Measurements from ENCODE around the gene PFKFB3.
"Not testable (repeated sequence)": the region's sequence is repeated elsewhere in the genome, so short reads cannot be mapped to it uniquely, and the experiment has no call there.

PFKFB3 gene

GRCh38 chr10:6179078-6179477 lies 23.7 kb upstream of the PFKFB3 start:
- no peak for DNase-seq

GRCh38 chr10:6180480-6181110 lies 22.1 kb upstream of the PFKFB3 start:
- DNase-seq = no peak

- no peak for DNase-seq
Observed at GRCh38 chr10:6181249-6181648, 21.5 kb upstream of the PFKFB3 start.

GRCh38 chr10:6182454-6183098 lies 20.2 kb upstream of the PFKFB3 start:
- no peak for DNase-seq

- no peak for DNase-seq
Observed at GRCh38 chr10:6185039-6185716, 17.6 kb upstream of the PFKFB3 start.

GRCh38 chr10:6186894-6187256 lies 15.9 kb upstream of the PFKFB3 start:
- no peak for DNase-seq

- no peak for DNase-seq
Observed at GRCh38 chr10:6187278-6187677, 15.5 kb upstream of the PFKFB3 start.

- not testable (repeated sequence) for DNase-seq
Observed at GRCh38 chr10:6190033-6190432, 12.7 kb upstream of the PFKFB3 start.

GRCh38 chr10:6191147-6191546 lies 11.6 kb upstream of the PFKFB3 start:
- no peak for DNase-seq

GRCh38 chr10:6191569-6191968 lies 11.2 kb upstream of the PFKFB3 start:
- DNase-seq = no peak

- not testable (repeated sequence) for DNase-seq
Observed at GRCh38 chr10:6193342-6193741, 9.4 kb upstream of the PFKFB3 start.

- no peak for DNase-seq
Observed at GRCh38 chr10:6194311-6194710, 8.4 kb upstream of the PFKFB3 start.

- no peak for DNase-seq
Observed at GRCh38 chr10:6195376-6195775, 7.4 kb upstream of the PFKFB3 start.

GRCh38 chr10:6195846-6196245 lies 6.9 kb upstream of the PFKFB3 start:
- no peak for DNase-seq

- not testable (repeated sequence) for DNase-seq
Observed at GRCh38 chr10:6196524-6196923, 6.2 kb upstream of the PFKFB3 start.

- no peak for DNase-seq
Observed at GRCh38 chr10:6197321-6197720, 5.4 kb upstream of the PFKFB3 start.

GRCh38 chr10:6198171-6198570 lies 4.6 kb upstream of the PFKFB3 start:
- DNase-seq = no peak

GRCh38 chr10:6199131-6199733 lies 3.5 kb upstream of the PFKFB3 start:
- no peak for DNase-seq

GRCh38 chr10:6200440-6200733 lies 2.3 kb upstream of the PFKFB3 start:
- DNase-seq = no peak

- DNase-seq = no peak
Observed at GRCh38 chr10:6200734-6201515, 1.8 kb upstream of the PFKFB3 start.

- peak; percentile 53 for DNase-seq
Observed at GRCh38 chr10:6201516-6201975, 1.2 kb upstream of the PFKFB3 start.

- no peak for DNase-seq
Observed at GRCh38 chr10:6202098-6202683, 541 bp upstream of the PFKFB3 start.

All from midbrain (tissue), 1 donor.